SH-SY5Y (cell line): ENCODE data around the gene TEX26.

Source experiments
- GATA2 ChIP-seq: IDR thresholded peaks from 2 replicates; pipeline ENCODE4 v1.6.1; 2011; ENCODE audit warnings: mild to moderate bottlenecking, low read depth, low read length
- GATA3 ChIP-seq: IDR thresholded peaks from 2 replicates; pipeline ENCODE4 v1.6.1; 2011; ENCODE audit warnings: low read depth, mild to moderate bottlenecking, low read length, moderate library complexity

- TF ChIP-seq GATA2 (no peak), GATA3 (no peak)
These were observed 31.3 kb downstream of the TEX26 start for GRCh38 chr13:30963791-30964190.
